GM19023 (cell line): ENCODE measurements around the gene ATP6V1F.

Experiments used
- ATAC-seq: cut with Tn5 transposase; IDR thresholded peaks from one replicate; pipeline ENCODE4 v1.9.1; 2021; ENCODE audit warnings: mild to moderate bottlenecking, moderate library complexity; ENCODE audit not compliant: unreplicated experiment

Gene ATP6V1F

DNA sequence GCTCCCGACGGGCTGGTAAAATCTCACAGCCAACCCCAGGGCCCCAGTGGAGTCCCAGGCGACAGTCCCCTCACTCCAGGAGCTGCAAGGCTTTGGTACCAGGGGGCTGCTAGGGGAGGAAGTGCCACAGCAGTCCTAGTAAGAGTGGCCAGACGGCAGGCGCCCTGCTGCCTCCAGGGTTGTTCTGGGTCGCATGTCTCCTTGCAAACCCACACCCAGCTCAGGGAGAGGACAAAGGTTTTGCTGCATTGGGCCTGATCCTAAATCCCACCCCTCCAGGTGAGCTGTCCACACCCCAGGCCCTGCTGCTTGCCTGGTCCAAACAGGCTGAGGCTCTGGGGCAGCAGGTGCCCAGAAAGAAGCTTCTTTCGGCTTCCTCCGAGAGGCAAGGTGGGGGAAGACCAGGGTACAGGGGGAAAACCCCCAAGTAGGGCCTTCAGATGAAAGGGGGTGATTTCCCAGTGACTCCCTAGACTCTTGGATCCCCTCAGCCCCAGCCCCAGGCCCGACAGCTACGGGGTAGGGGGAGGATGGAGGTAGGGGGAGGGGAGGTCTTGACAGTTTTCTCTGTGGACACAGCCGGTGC lies 52.0 kb downstream of the ATP6V1F start:
- ATAC-seq = peak; percentile 59

DNA sequence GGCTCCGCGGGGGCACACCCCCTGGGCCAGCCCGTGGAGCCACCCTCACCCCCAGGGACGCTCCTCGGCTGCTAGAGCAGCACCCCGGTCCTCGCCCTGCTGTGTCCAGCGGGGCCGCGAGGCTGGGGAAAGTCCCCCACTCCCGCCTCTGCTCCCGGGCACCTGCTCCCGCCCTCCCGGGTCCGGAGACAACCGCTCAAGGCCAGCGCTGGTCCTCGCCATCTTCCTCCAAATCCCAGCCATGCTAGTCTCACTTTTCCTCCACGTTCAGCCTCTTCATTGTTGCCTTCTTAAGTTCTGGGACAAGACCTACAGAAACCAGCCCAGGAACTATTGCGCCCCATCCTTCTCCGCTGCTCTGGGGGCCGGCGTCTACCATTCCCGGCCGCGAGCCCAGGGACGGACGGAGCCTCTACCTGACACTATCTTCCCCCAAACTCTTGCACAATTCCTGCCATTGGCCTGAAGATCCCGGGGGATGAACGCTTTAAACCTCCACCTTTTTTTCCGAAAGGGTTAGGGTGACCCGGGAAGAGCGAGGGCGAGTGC lies 52.7 kb downstream of the ATP6V1F start:
- ATAC-seq = no peak
